ENCODE results near the gene SERPING1. TPM values are rescaled to one million over a fixed set of nuclear protein-coding genes. Genes with fewer than 3 reads are reported as not detected.

Gene SERPING1
- total and polyA plus RNA-seq, 2 of the 13 experiments (the other 11 are each of a cell fraction or from before 2014, with no cell fraction given): 2.0 to 10.4 TPM

DNA sequence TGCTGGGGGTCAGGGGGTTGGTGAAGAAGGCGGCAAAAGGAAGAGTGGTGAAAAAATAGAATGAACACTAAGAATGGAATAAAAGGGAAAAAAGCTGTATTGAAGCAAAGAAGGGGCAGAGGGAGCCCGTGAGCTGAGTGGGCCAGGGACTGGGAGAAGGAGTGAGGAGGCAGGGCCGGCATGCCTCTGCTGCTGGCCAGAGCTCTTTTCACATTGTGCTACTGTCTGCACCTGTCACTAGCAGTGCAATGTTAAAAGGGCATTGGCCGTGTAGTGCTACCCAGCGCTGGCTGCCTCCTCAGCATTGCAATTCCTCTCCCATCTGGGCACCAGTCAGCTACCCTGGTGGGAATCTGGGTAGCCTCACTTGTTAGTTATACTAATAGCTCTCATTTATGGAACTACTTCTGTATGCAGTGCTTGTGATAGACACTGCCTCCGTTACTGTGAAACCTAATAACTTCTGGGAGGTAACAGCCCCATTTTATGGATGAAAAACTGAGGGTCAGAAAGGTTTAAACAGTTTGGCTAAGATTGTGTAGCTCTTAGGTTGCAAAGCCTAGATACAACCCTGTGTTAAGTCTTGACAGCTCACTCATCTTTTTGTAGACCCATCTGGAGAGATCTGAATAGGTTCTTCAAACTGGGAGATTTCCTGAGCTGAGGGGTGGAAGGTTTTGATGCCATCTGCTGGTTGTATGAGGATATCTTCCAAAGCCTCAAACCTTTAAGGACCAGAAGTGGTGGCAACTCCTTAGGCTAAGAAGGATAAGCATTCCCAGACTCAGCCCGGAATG lies 43.7 kb downstream of the SERPING1 start:
- Histone ChIP-seq H3K9me3 (ENCODE audit: low read length) (no peaks in the 10 kb centered on the region), H3K36me3 (replicated peaks in 1 of 2; ENCODE audit: control insufficient read depth in 1 of 2, insufficient read depth in 2 of 2, low read length in 2 of 2) (no peaks in the 10 kb centered on the region), H3K4me1 (ENCODE audit: insufficient read depth, low read length) (peaks cover 43% of the 10 kb centered on the region), H4K20me1 (ENCODE audit: insufficient read depth, low read length) (no peaks in the 10 kb centered on the region), H3K27me3 (ENCODE audit: control insufficient read depth in 1 of 2, insufficient read depth in 2 of 2, low read length in 2 of 2) (peaks cover 1 to 8% of the 10 kb centered on the region in 2 experiments; a peak in 3 of 5 replicates), H3K4me2 (ENCODE audit: low read depth, low read length) (peak overlapping the region; percentile 86), H3K79me2 (ENCODE audit: insufficient read depth, low read length) (no peaks in the 10 kb centered on the region), H3K4me3 (replicated peaks in 1 of 3; ENCODE audit: insufficient read depth in 1 of 3, low read depth in 2 of 3, low read length in 3 of 3) (no peak overlapping the region), H3K9ac (ENCODE audit: insufficient read depth, low read depth, low read length) (no peak overlapping the region), H2AFZ (ENCODE audit: low read length) (no peak overlapping the region), H3K27ac (ENCODE audit: extremely low read length, insufficient read depth, low read length) (no peak overlapping the region)
- no TSS peak for BruUV-seq (replicated peaks)
- ATAC-seq (peak; percentile 54), FAIRE-seq (peak; percentile 73), DNase-seq (ENCODE audit: low spot score) (peak; percentile 47)
- intact Hi-C loops (cut with micrococcal nuclease; ENCODE audit: unreplicated experiment): loop anchor here (1.0 to 5.0 kb wide), 2 partner anchors 109 to 184 kb away; partner anchors contain the start of gene TIMM10
- in situ Hi-C loops (cut with HindIII; ENCODE audit: extremely low pct_ligation_motif_present, low pct_unique_long_range_greater_than_20kb): loop anchor here (5.0 to 10.0 kb wide), 3 partner anchors 74 to 294 kb away; partner anchors contain the start of gene UBE2L6
- ChIA-PET POLR2A (interaction anchor here (0.9 to 4.3 kb wide), 13 partner anchors 11 to 296 kb away, joined by 3 to 33 read pairs (median 4); partner anchors contain the start of genes RTN4RL2, SERPING1, TIMM10 and UBE2L6), CTCF (ENCODE audit: low intra/inter-chr PET ratio, low total read pairs) (interaction anchor here (1.0 to 7.0 kb wide), 6 partner anchors 73 to 296 kb away, joined by 3 to 79 read pairs (median 6); partner anchors contain the start of gene UBE2L6)
- WGBS (ENCODE audit: low lambda C conversion rate): 50% methylated on average over 6 of the region's 7 CpGs
- TF ChIP-seq GPN1 (CRISPR knock-in tag; IDR thresholded peaks at IDR 0.05; ENCODE audit: borderline replicate concordance): no peak
- peak; percentile 71 for TF ChIP-seq STAG1 (CRISPR knock-in tag; IDR thresholded peaks at IDR 0.05)
- 0 out of 2 replicates have a peak, but pooled peaks have one; percentile 50 for TF ChIP-seq ZFP90 (CRISPR knock-in tag; IDR thresholded peaks at IDR 0.05; ENCODE audit: borderline replicate concordance)
- TF ChIP-seq ZNF629 (CRISPR knock-in tag; conservative IDR thresholded peaks at IDR 0.05): peak; percentile 85
- TF ChIP-seq SRSF4 (IDR thresholded peaks at IDR 0.05; ENCODE audit: low read depth, low read length, poor library complexity, severe bottlenecking): no peak
- no peak for TF ChIP-seq HOXA3 (CRISPR knock-in tag; IDR thresholded peaks at IDR 0.05)
- no peak for TF ChIP-seq ZNF781 (CRISPR knock-in tag; IDR thresholded peaks at IDR 0.05; ENCODE audit: borderline replicate concordance, not compliant biosample characterization)
- peak; percentile 70 for TF ChIP-seq SMC3 (IDR thresholded peaks at IDR 0.05; ENCODE audit: low read length)
- TF ChIP-seq TEAD3 (CRISPR knock-in tag; optimal IDR thresholded peaks at IDR 0.05; ENCODE audit: borderline replicate concordance): peak; percentile 19
- TF ChIP-seq, protein P1, sequence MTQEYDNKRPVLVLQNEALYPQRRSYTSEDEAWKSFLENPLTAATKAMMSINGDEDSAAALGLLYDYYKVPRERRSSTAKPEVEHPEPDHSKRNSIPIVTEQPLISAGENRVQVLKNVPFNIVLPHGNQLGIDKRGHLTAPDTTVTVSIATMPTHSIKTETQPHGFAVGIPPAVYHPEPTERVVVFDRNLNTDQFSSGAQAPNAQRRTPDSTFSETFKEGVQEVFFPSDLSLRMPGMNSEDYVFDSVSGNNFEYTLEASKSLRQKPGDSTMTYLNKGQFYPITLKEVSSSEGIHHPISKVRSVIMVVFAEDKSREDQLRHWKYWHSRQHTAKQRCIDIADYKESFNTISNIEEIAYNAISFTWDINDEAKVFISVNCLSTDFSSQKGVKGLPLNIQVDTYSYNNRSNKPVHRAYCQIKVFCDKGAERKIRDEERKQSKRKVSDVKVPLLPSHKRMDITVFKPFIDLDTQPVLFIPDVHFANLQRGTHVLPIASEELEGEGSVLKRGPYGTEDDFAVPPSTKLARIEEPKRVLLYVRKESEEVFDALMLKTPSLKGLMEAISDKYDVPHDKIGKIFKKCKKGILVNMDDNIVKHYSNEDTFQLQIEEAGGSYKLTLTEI (CRISPR knock-in tag; conservative IDR thresholded peaks at IDR 0.05): no peak
- no peak for TF ChIP-seq MTF2 (CRISPR knock-in tag; IDR thresholded peaks at IDR 0.05; ENCODE audit: borderline replicate concordance)
- TF ChIP-seq KMT2B (CRISPR knock-in tag; IDR thresholded peaks at IDR 0.05): 0 out of 2 replicates have a peak, but pooled peaks have one; percentile 26
- no peak for TF ChIP-seq ZNF792 (CRISPR knock-in tag; IDR thresholded peaks at IDR 0.05)
- TF ChIP-seq, protein P2, sequence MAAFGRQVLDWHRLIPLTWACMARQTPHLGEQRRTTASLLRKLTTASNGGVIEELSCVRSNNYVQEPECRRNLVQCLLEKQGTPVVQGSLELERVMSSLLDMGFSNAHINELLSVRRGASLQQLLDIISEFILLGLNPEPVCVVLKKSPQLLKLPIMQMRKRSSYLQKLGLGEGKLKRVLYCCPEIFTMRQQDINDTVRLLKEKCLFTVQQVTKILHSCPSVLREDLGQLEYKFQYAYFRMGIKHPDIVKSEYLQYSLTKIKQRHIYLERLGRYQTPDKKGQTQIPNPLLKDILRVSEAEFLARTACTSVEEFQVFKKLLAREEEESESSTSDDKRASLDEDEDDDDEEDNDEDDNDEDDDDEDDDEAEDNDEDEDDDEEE (CRISPR knock-in tag; IDR thresholded peaks at IDR 0.05): 0 out of 2 replicates have a peak, but pooled peaks have one; percentile 32
- peak; percentile 55; the same call in 1 of the 2 replicates for TF ChIP-seq RCOR2 (CRISPR knock-in tag; IDR thresholded peaks at IDR 0.05)
- TF ChIP-seq HMGA1 (CRISPR knock-in tag; conservative IDR thresholded peaks at IDR 0.05): no peak
- no peak for TF ChIP-seq FOXA1 (IDR thresholded peaks at IDR 0.05)
- TF ChIP-seq FOXA1 (CRISPR knock-in tag; IDR thresholded peaks at IDR 0.05): no peak
- TF ChIP-seq ZNF652 (CRISPR knock-in tag; IDR thresholded peaks at IDR 0.05; ENCODE audit: borderline replicate concordance, low read depth): no peak
- TF ChIP-seq, protein P3, sequence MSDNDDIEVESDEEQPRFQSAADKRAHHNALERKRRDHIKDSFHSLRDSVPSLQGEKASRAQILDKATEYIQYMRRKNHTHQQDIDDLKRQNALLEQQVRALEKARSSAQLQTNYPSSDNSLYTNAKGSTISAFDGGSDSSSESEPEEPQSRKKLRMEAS (IDR thresholded peaks at IDR 0.05): 0 out of 2 replicates have a peak, but pooled peaks have one; percentile 14
